Liver (tissue), 3 donors: ENCODE measurements around the gene LHCGR.

ENCODE experiments used
- EGR1 ChIP-seq, 2 donors: IDR thresholded peaks; 2 replicates each; pipeline ENCODE4 v1.6.1; 2016 to 2018; ENCODE audit warnings: antibody characterized with exemption in 2 of 2, low read depth in 2 of 2
- FOXA2 ChIP-seq: IDR thresholded peaks from 2 replicates; pipeline ENCODE4 v1.6.1; 2016; ENCODE audit warnings: antibody characterized with exemption
- HNF4A ChIP-seq, 2 donors: conservative IDR thresholded peaks; 2 replicates each; pipeline ENCODE4 v1.6.1; 2016; ENCODE audit warnings: antibody characterized with exemption in 2 of 2, mild to moderate bottlenecking in 2 of 2
- JUND ChIP-seq, 2 donors: IDR thresholded peaks; 2 replicates each; pipeline ENCODE4 v1.6.1; 2016; ENCODE audit warnings: antibody characterized with exemption in 2 of 2
- MAX ChIP-seq: IDR thresholded peaks from 2 replicates; pipeline ENCODE4 v1.6.1; 2016; ENCODE audit warnings: antibody characterized with exemption
- NR2F2 ChIP-seq: IDR thresholded peaks from 2 replicates; pipeline ENCODE4 v1.6.1; 2016; ENCODE audit warnings: antibody characterized with exemption
- RAD21 ChIP-seq, 2 donors: IDR thresholded peaks; 2 replicates each; pipeline ENCODE4 v1.6.1; 2016; ENCODE audit warnings: antibody characterized with exemption in 2 of 2, mild to moderate bottlenecking in 2 of 2
- RXRA ChIP-seq, 2 donors: IDR thresholded peaks; 2 replicates each; pipeline ENCODE4 v1.6.1; 2017 to 2018; ENCODE audit warnings: antibody characterized with exemption in 2 of 2, mild to moderate bottlenecking in 1 of 2
- SP1 ChIP-seq: IDR thresholded peaks from 2 replicates; pipeline ENCODE4 v1.6.1; 2018; ENCODE audit warnings: antibody characterized with exemption, mild to moderate bottlenecking
- TAF1 ChIP-seq: conservative IDR thresholded peaks from 2 replicates; pipeline ENCODE4 v1.6.1; 2016; ENCODE audit warnings: antibody characterized with exemption, mild to moderate bottlenecking
- YY1 ChIP-seq: IDR thresholded peaks from 2 replicates; pipeline ENCODE4 v1.6.1; 2016; ENCODE audit warnings: antibody characterized with exemption, mild to moderate bottlenecking
- TF ChIP-seq, protein P1 (sequence below): fragments of 150-350 bp; IDR thresholded peaks from 2 replicates; pipeline ENCODE4 v1.5.1; 2017; ENCODE audit warnings: improper control_type of control experiment, low read depth, low read length; ENCODE audit not compliant: missing input control
- TF ChIP-seq, protein P2 (sequence below): IDR thresholded peaks from 2 replicates; pipeline ENCODE4 v1.6.1; 2016; ENCODE audit warnings: antibody characterized with exemption, mild to moderate bottlenecking
- TF ChIP-seq, protein P3 (sequence below): IDR thresholded peaks from 2 replicates; pipeline ENCODE4 v1.6.1; 2016; ENCODE audit warnings: antibody characterized with exemption
- donor health status: healthy.
- donor health status: healthy.

DNA sequence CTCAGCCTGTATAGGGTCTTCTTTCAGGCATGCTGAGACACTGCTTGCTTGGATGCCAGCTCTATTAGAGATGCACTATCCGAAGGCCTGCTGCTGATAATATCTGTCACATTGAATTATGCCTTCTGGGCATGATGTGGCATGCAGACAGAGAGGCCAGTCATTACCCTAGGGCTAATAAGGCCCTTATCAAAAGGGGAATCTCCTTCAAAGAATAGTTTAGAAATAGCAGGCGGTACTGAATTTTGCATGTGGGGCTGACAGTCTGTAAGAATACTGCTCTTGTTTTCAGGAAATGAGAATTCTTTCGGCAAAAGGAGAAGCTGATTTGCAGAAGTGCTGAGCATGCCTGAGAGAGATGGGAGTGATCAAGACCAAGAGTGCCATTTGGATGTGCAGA lies 13.1 kb upstream of the LHCGR start:
- TF ChIP-seq, protein P1, sequence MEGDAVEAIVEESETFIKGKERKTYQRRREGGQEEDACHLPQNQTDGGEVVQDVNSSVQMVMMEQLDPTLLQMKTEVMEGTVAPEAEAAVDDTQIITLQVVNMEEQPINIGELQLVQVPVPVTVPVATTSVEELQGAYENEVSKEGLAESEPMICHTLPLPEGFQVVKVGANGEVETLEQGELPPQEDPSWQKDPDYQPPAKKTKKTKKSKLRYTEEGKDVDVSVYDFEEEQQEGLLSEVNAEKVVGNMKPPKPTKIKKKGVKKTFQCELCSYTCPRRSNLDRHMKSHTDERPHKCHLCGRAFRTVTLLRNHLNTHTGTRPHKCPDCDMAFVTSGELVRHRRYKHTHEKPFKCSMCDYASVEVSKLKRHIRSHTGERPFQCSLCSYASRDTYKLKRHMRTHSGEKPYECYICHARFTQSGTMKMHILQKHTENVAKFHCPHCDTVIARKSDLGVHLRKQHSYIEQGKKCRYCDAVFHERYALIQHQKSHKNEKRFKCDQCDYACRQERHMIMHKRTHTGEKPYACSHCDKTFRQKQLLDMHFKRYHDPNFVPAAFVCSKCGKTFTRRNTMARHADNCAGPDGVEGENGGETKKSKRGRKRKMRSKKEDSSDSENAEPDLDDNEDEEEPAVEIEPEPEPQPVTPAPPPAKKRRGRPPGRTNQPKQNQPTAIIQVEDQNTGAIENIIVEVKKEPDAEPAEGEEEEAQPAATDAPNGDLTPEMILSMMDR, result no peak
- no peak for TF ChIP-seq YY1
- TF ChIP-seq HNF4A (conservative IDR thresholded peaks at IDR 0.05), result no peak
- no peak for TF ChIP-seq NR2F2
- no peak for TF ChIP-seq SP1
- TF ChIP-seq, protein P2, sequence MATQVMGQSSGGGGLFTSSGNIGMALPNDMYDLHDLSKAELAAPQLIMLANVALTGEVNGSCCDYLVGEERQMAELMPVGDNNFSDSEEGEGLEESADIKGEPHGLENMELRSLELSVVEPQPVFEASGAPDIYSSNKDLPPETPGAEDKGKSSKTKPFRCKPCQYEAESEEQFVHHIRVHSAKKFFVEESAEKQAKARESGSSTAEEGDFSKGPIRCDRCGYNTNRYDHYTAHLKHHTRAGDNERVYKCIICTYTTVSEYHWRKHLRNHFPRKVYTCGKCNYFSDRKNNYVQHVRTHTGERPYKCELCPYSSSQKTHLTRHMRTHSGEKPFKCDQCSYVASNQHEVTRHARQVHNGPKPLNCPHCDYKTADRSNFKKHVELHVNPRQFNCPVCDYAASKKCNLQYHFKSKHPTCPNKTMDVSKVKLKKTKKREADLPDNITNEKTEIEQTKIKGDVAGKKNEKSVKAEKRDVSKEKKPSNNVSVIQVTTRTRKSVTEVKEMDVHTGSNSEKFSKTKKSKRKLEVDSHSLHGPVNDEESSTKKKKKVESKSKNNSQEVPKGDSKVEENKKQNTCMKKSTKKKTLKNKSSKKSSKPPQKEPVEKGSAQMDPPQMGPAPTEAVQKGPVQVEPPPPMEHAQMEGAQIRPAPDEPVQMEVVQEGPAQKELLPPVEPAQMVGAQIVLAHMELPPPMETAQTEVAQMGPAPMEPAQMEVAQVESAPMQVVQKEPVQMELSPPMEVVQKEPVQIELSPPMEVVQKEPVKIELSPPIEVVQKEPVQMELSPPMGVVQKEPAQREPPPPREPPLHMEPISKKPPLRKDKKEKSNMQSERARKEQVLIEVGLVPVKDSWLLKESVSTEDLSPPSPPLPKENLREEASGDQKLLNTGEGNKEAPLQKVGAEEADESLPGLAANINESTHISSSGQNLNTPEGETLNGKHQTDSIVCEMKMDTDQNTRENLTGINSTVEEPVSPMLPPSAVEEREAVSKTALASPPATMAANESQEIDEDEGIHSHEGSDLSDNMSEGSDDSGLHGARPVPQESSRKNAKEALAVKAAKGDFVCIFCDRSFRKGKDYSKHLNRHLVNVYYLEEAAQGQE, result no peak
- no peak for TF ChIP-seq TAF1
- TF ChIP-seq, protein P3, sequence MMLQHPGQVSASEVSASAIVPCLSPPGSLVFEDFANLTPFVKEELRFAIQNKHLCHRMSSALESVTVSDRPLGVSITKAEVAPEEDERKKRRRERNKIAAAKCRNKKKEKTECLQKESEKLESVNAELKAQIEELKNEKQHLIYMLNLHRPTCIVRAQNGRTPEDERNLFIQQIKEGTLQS, result no peak
- no peak for TF ChIP-seq FOXA2
- no peak for TF ChIP-seq RAD21 (IDR thresholded peaks at IDR 0.05)
- no peak for TF ChIP-seq MAX
- no peak for TF ChIP-seq RXRA (IDR thresholded peaks at IDR 0.05)
- no peak for TF ChIP-seq JUND (IDR thresholded peaks at IDR 0.05)
- no peak for TF ChIP-seq EGR1 (IDR thresholded peaks at IDR 0.05; ENCODE audit: low read depth in 2 of 2)
